Kidney (tissue), 14 donors: ENCODE data around the gene NOTUM. TPM values are rescaled to one million over a fixed set of nuclear protein-coding genes. Genes with fewer than 3 reads are reported as not detected.
A peak's percentile ranks its signal among the peaks of the same experiment; 100 is the strongest.

Source experiments
- DNase-seq, 5 donors: peaks; one replicate each; pipeline ENCODE4 v3.0.0-alpha.2; 2013 to 2020
- FAIRE-seq: peaks from 2 replicates; lab custom pipeline; 2012; peaks lifted over from hg19 to GRCh38; lab: Jason Lieb, UNC
- H3K27ac ChIP-seq, 2 donors: one replicate each; pipeline ENCODE4 v1.7.0; 2013; ENCODE audit warnings: low read depth in 2 of 2, low read length in 2 of 2, inconsistent platforms in 1 of 2
- H3K27me3 ChIP-seq: one replicate; pipeline ENCODE4 v1.7.1; 2013; ENCODE audit warnings: low read length, inconsistent platforms; ENCODE audit not compliant: control insufficient read depth, insufficient read depth
- H3K36me3 ChIP-seq, 3 donors: one replicate each; pipeline versions ENCODE4 v1.7.0 to v1.7.1; 2013; ENCODE audit warnings: low read length in 3 of 3, control low read depth in 1 of 3, inconsistent platforms in 1 of 3; ENCODE audit not compliant: insufficient read depth in 3 of 3, control insufficient read depth in 2 of 3
- H3K4me1 ChIP-seq, 3 donors: one replicate each; pipeline versions ENCODE4 v1.7.0 to v1.7.1; 2013; ENCODE audit warnings: low read length in 3 of 3, inconsistent platforms in 1 of 3, low read depth in 1 of 3; ENCODE audit not compliant: control insufficient read depth in 2 of 3, insufficient read depth in 2 of 3
- H3K4me3 ChIP-seq, 3 donors: one replicate each; pipeline versions ENCODE4 v1.7.0 to v1.8.1; 2013; ENCODE audit warnings: low read length in 3 of 3, control low read depth in 1 of 3, inconsistent platforms in 1 of 3
- H3K9ac ChIP-seq, 3 donors: one replicate each; pipeline versions ENCODE4 v1.7.0 to v1.7.1; 2013; ENCODE audit warnings: low read length in 3 of 3, control low read depth in 1 of 3, inconsistent platforms in 1 of 3
- H3K9me3 ChIP-seq, 3 donors: one replicate each; pipeline versions ENCODE4 v1.7.0 to v1.7.1; 2013; ENCODE audit warnings: low read length in 3 of 3, control low read depth in 1 of 3, inconsistent platforms in 1 of 3; ENCODE audit not compliant: control insufficient read depth in 2 of 3, insufficient read depth in 1 of 3
- CTCF ChIP-seq: IDR thresholded peaks from 3 replicates; pipeline ENCODE4 v1.5.1; 2012; ENCODE audit warnings: mild to moderate bottlenecking, moderate library complexity, borderline replicate concordance; ENCODE audit not compliant: insufficient read depth; ENCODE audit errors: extremely low read depth
- intact Hi-C: fragments of 100-400 bp; cut with DNase I; formaldehyde crosslinking; loops from one replicate; pipeline ENCODE4 v1.11.1; 2022
- polyA plus RNA-seq: library from polyadenylated mRNA; stranded (reverse); fragments of 350-450 nt; fragmentation: Illumina TruSeq; extraction: RNeasy Lipid Tissue Mini Kit (QIAGEN cat#74804); gene quantifications from one replicate; pipeline ENCODE4 v1.2.3, GENCODE V29; 2014; ENCODE audit warnings: low read depth, low replicate concordance; ENCODE audit not compliant: insufficient read depth
- total RNA-seq: library from RNA; stranded (reverse); fragmentation: NEBNext Ultra II Directional; extraction: Animal tissue kit (Norgen Biotek cat#: 25700); gene quantifications from one replicate; pipeline ENCODE4 v1.2.1, GENCODE V29; 2021
- donor health status: control.
- donor health status: control.
- donor health status: control.
- donor health status: control.
- donor health status: control.
- donor health status: DM: yes; HTN: yes; CAD: no.
- donor health status: Normal renal cell carcinoma (clear cell type).

Gene NOTUM
- total and polyA plus RNA-seq, 2 donors from 2014 or later = not detected

- intact Hi-C loops = no loop called here
Observed at GRCh38 chr17:81987161-81987770, 26.3 kb upstream of the NOTUM start.

GRCh38 chr17:81986606-81987005 is 25.6 kb upstream of the NOTUM start:
- Histone ChIP-seq H3K27me3 (no peaks in the 10 kb centered on the region), H3K9ac (no peak overlapping the region), H3K36me3 (peaks cover 4 to 17% (median 7%) of the 10 kb centered on the region in 3 donors), H3K27ac (no peak overlapping the region), H3K4me1 (peaks cover 0 to 7% (median 5%) of the 10 kb centered on the region in 3 donors), H3K9me3 (no peaks in the 10 kb centered on the region), H3K4me3 (no peak overlapping the region)
- no peak for TF ChIP-seq CTCF
- no peak for FAIRE-seq
- peak in 1 of 5 donors; percentile 45 for DNase-seq
- intact Hi-C loops = no loop called here

More at GRCh38 chr17:81987161-81987770, 26.3 kb upstream of the NOTUM start:
- peak in 1 of 5 donors; percentile 56 for DNase-seq
- Histone ChIP-seq H3K9ac (no peak overlapping the region), H3K4me3 (no peak overlapping the region), H3K36me3 (peaks cover 4 to 17% (median 7%) of the 10 kb centered on the region in 3 donors), H3K27ac (no peak overlapping the region), H3K4me1 (peaks cover 0 to 13% (median 11%) of the 10 kb centered on the region in 3 donors), H3K9me3 (no peaks in the 10 kb centered on the region), H3K27me3 (no peaks in the 10 kb centered on the region)
- no peak for TF ChIP-seq CTCF
- FAIRE-seq = no peak

GRCh38 chr17:81984773-81985410 is 23.9 kb upstream of the NOTUM start:
- FAIRE-seq (no peak), DNase-seq (peak in 1 of 5 donors; percentile 69)
- Histone ChIP-seq H3K4me1 (no peaks in the 10 kb centered on the region), H3K9ac (no peak overlapping the region), H3K9me3 (no peaks in the 10 kb centered on the region), H3K27ac (no peak overlapping the region), H3K4me3 (no peak overlapping the region), H3K27me3 (no peaks in the 10 kb centered on the region), H3K36me3 (peaks cover 4 to 17% (median 7%) of the 10 kb centered on the region in 3 donors)
- intact Hi-C loops = no loop called here
- no peak for TF ChIP-seq CTCF
